ENCODE results near the gene HM13. TPM values are rescaled to one million over a fixed set of nuclear protein-coding genes. Genes with fewer than 3 reads are reported as not detected.

Gene HM13
- polyA plus RNA-seq, 1 donor: 123 TPM

DNA sequence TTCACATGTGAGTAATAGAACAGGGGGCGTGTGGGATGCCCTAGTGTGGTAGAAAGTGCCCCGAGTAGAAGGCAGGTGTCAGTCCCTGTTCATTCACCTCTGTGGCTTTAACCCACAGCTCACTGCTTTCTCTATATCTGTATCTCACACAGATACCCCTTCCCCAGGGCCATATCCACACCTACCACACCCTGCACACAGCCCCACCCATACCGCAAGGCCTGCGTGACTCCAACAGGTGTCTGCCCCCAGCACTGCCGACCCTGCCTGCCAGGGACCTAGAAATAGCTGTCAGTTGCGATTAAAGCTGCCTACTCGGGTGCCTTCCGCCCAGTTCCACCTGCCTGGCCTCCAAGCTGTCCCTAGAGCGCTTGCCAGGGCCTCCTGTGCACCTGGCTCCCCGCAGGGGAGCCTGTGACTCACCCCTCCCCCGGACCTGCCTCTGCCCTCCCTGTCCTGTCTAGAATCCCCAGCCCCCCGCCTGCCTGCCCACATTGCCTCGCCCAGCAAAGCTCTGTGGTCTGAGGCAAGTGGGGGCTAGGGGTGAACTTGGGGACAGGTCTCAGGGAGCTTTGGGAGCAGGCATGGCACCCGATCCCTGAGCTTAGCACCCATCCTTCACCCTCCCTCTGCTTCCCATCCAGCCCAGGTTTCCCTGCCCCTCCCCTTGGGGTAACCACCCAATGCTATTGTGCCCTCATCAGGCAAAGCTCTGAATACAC is 52.6 kb downstream of the HM13 start:
- Histone ChIP-seq H3K27ac (ENCODE audit: low read length) (peak overlapping the region; percentile 76), H3K36me3 (ENCODE audit: control insufficient read depth, insufficient read depth, low read length) (peaks cover 56% of the 10 kb centered on the region), H3K9me3 (ENCODE audit: control insufficient read depth, low read depth, low read length) (peaks cover 2% of the 10 kb centered on the region), H3K4me1 (ENCODE audit: control insufficient read depth, insufficient read depth, low read length) (peaks cover 61% of the 10 kb centered on the region), H3K4me3 (ENCODE audit: low read length) (no peak overlapping the region), H3K27me3 (ENCODE audit: control insufficient read depth, insufficient read depth, low read length) (no peaks in the 10 kb centered on the region)
- no CpG with 5 or more reads among the region's 14 CpGs for WGBS (ENCODE audit: insufficient coverage, low lambda C conversion rate)
- peak; percentile 64 to 84 for DNase-seq

DNA sequence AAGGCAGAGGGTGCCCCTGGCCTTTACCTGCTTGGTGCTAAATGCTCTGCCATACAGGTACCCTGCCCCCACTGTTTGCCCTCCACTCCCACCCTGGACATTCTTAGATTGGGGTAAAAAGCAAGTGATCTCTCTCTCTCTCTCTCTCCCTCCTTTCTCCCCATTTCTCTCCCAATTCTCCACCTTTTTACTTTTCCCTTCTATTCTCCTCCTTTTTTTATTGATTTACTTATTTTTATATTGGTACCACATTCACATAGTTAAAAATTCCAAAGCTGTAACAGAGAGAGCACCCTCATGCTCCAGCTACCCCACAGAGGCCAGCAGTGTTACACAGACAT is 53.1 kb downstream of the HM13 start:
- no peaks in the 10 kb centered on the region for H3K27me3 ChIP-seq (ENCODE audit: control insufficient read depth, insufficient read depth, low read length)
- H3K4me1 ChIP-seq (ENCODE audit: control insufficient read depth, insufficient read depth, low read length): peaks cover 65% of the 10 kb centered on the region
- peak overlapping the region; percentile 76 for H3K27ac ChIP-seq (ENCODE audit: low read length)
- H3K9me3 ChIP-seq (ENCODE audit: control insufficient read depth, low read depth, low read length): peaks cover 2% of the 10 kb centered on the region
- no peak overlapping the region for H3K4me3 ChIP-seq (ENCODE audit: low read length)
- no peak for DNase-seq
- H3K36me3 ChIP-seq (ENCODE audit: control insufficient read depth, insufficient read depth, low read length): peaks cover 50% of the 10 kb centered on the region

GRCh38 chr20:31568041-31568731 is 53.9 kb downstream of the HM13 start:
- WGBS (ENCODE audit: insufficient coverage, low lambda C conversion rate): no CpG with 5 or more reads among the region's 21 CpGs
- DNase-seq: no peak

GRCh38 chr20:31568773-31569162 is 54.5 kb downstream of the HM13 start:
- H3K9me3 ChIP-seq (ENCODE audit: control insufficient read depth, low read depth, low read length): peaks cover 2% of the 10 kb centered on the region
- peak overlapping the region; percentile 8 for H3K27ac ChIP-seq (ENCODE audit: low read length)
- no peaks in the 10 kb centered on the region for H3K27me3 ChIP-seq (ENCODE audit: control insufficient read depth, insufficient read depth, low read length)
- peaks cover 68% of the 10 kb centered on the region for H3K4me1 ChIP-seq (ENCODE audit: control insufficient read depth, insufficient read depth, low read length)
- no CpG with 5 or more reads among the region's 5 CpGs for WGBS (ENCODE audit: insufficient coverage, low lambda C conversion rate)
- H3K4me3 ChIP-seq (ENCODE audit: low read length): no peak overlapping the region
- DNase-seq: no peak
- peaks cover 41% of the 10 kb centered on the region for H3K36me3 ChIP-seq (ENCODE audit: control insufficient read depth, insufficient read depth, low read length)

More at GRCh38 chr20:31568041-31568731, 53.9 kb downstream of the HM13 start:
- Histone ChIP-seq H3K36me3 (ENCODE audit: control insufficient read depth, insufficient read depth, low read length) (peaks cover 44% of the 10 kb centered on the region), H3K27ac (ENCODE audit: low read length) (no peak overlapping the region), H3K4me1 (ENCODE audit: control insufficient read depth, insufficient read depth, low read length) (peaks cover 63% of the 10 kb centered on the region), H3K4me3 (ENCODE audit: low read length) (no peak overlapping the region), H3K9me3 (ENCODE audit: control insufficient read depth, low read depth, low read length) (peaks cover 2% of the 10 kb centered on the region), H3K27me3 (ENCODE audit: control insufficient read depth, insufficient read depth, low read length) (no peaks in the 10 kb centered on the region)

- Histone ChIP-seq H3K4me3 (ENCODE audit: low read length) (no peak overlapping the region), H3K36me3 (ENCODE audit: control insufficient read depth, insufficient read depth, low read length) (peaks cover 35% of the 10 kb centered on the region), H3K9me3 (ENCODE audit: control insufficient read depth, low read depth, low read length) (peaks cover 2% of the 10 kb centered on the region), H3K27me3 (ENCODE audit: control insufficient read depth, insufficient read depth, low read length) (no peaks in the 10 kb centered on the region), H3K4me1 (ENCODE audit: control insufficient read depth, insufficient read depth, low read length) (peaks cover 73% of the 10 kb centered on the region), H3K27ac (ENCODE audit: low read length) (peak overlapping the region; percentile 69)
- WGBS (ENCODE audit: insufficient coverage, low lambda C conversion rate): no CpG with 5 or more reads among the region's 10 CpGs
- DNase-seq: peak; percentile 40 to 60
Measured at GRCh38 chr20:31569163-31570020, 55.1 kb downstream of the HM13 start.

DNA sequence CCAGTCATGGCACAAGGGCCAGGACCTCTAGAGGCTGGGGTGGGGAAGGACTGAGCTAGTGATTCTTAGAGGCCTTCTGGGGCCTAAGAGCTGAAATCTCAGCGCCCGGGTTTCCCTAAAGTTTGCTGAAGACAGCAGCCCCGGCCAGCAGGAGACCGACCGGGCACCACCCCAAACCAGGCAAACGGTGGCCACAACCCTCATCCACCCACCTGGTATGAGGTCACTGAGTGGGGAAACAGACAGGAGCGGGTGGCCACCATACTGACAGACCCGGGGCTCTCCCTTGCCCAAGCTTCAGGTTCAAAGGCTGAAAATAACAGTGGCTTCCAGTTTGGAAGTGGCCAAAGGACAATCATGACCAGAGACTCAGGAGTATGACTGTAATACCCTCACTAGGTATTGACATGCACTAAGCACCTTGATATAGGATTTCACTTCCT is 55.8 kb downstream of the HM13 start:
- peak in 1 of 2 donors; percentile 54 for DNase-seq
- H3K4me3 ChIP-seq (ENCODE audit: low read length): no peak overlapping the region
- no CpG with 5 or more reads among the region's 8 CpGs for WGBS (ENCODE audit: insufficient coverage, low lambda C conversion rate)
- peak overlapping the region; percentile 69 for H3K27ac ChIP-seq (ENCODE audit: low read length)
- H3K27me3 ChIP-seq (ENCODE audit: control insufficient read depth, insufficient read depth, low read length): no peaks in the 10 kb centered on the region
- peaks cover 33% of the 10 kb centered on the region for H3K36me3 ChIP-seq (ENCODE audit: control insufficient read depth, insufficient read depth, low read length)
- peaks cover 73% of the 10 kb centered on the region for H3K4me1 ChIP-seq (ENCODE audit: control insufficient read depth, insufficient read depth, low read length)
- peaks cover 2% of the 10 kb centered on the region for H3K9me3 ChIP-seq (ENCODE audit: control insufficient read depth, low read depth, low read length)

DNA sequence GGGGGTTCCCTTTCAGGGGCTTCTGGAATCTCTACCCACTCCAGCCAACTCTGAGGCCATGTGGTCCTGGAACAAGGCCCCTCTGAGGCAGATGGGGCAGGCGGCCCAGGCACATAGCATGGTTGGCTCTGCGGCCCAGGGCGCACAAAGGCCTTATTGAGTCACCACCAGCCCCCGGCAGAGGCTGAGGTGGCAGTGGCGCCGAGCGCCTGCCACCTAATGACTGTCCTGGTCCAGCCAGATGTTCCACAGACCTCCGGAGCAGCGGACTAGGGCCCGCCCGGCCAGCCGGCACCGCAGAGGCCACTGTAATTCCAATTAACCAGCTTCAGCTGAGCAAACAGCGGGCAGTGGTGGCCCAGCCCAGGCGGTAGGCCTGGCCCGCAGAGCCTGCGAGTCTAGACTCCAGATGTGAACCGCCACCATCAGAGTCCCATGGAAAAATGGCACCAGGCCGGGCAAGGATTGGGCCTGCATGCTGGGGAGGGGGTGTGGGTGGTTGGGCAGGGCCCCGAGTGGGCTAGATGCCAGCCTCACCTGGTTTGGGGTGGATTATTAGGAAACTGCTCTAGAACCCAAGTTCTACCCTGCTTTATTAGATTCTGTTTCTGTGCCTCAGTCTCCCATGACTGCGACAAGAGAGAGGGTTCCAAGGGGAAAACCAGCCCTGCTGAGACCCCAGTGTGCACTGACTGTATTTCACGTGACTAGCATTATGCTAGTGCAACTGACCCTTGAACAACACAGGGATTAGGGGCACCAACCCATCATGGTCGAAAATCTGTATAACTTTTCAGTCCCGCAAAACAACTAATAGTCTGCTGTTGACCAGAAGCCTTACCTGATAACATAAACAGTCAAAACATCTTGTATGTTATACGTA is 56.7 kb downstream of the HM13 start:
- Histone ChIP-seq H3K9me3 (ENCODE audit: control insufficient read depth, low read depth, low read length) (peaks cover 2% of the 10 kb centered on the region), H3K4me3 (ENCODE audit: low read length) (no peak overlapping the region), H3K27ac (ENCODE audit: low read length) (peak overlapping the region; percentile 69), H3K36me3 (ENCODE audit: control insufficient read depth, insufficient read depth, low read length) (peaks cover 28% of the 10 kb centered on the region), H3K27me3 (ENCODE audit: control insufficient read depth, insufficient read depth, low read length) (no peaks in the 10 kb centered on the region), H3K4me1 (ENCODE audit: control insufficient read depth, insufficient read depth, low read length) (peaks cover 67% of the 10 kb centered on the region)
- WGBS (ENCODE audit: insufficient coverage, low lambda C conversion rate): no CpG with 5 or more reads among the region's 25 CpGs
- DNase-seq: no peak

GRCh38 chr20:31572042-31572700 is 57.9 kb downstream of the HM13 start:
- no CpG with 5 or more reads among the region's 17 CpGs for WGBS (ENCODE audit: insufficient coverage, low lambda C conversion rate)
- Histone ChIP-seq H3K4me3 (ENCODE audit: low read length) (peak overlapping the region; percentile 30), H3K4me1 (ENCODE audit: control insufficient read depth, insufficient read depth, low read length) (peaks cover 55% of the 10 kb centered on the region), H3K27me3 (ENCODE audit: control insufficient read depth, insufficient read depth, low read length) (no peaks in the 10 kb centered on the region), H3K27ac (ENCODE audit: low read length) (peak overlapping the region; percentile 80), H3K36me3 (ENCODE audit: control insufficient read depth, insufficient read depth, low read length) (peaks cover 26% of the 10 kb centered on the region), H3K9me3 (ENCODE audit: control insufficient read depth, low read depth, low read length) (peaks cover 2% of the 10 kb centered on the region)
- DNase-seq: no peak

- 4% methylated on average over 5 of the region's 63 CpGs for WGBS (ENCODE audit: insufficient coverage, low lambda C conversion rate)
- Histone ChIP-seq H3K4me3 (ENCODE audit: low read length) (peak overlapping the region; percentile 73), H3K36me3 (ENCODE audit: control insufficient read depth, insufficient read depth, low read length) (peaks cover 22% of the 10 kb centered on the region), H3K27ac (ENCODE audit: low read length) (peak overlapping the region; percentile 98), H3K27me3 (ENCODE audit: control insufficient read depth, insufficient read depth, low read length) (no peaks in the 10 kb centered on the region), H3K9me3 (ENCODE audit: control insufficient read depth, low read depth, low read length) (peaks cover 2% of the 10 kb centered on the region), H3K4me1 (ENCODE audit: control insufficient read depth, insufficient read depth, low read length) (peaks cover 49% of the 10 kb centered on the region)
- DNase-seq: peak; percentile 98 to 100
Measured at GRCh38 chr20:31572701-31573554, 58.7 kb downstream of the HM13 start.

Data from large intestine (tissue), 3 donors.